ENCODE measurements around the gene DHRS7B.
"Not testable (repeated sequence)": the region's sequence is repeated elsewhere in the genome, so short reads cannot be mapped to it uniquely, and the experiment has no call there.

DNA sequence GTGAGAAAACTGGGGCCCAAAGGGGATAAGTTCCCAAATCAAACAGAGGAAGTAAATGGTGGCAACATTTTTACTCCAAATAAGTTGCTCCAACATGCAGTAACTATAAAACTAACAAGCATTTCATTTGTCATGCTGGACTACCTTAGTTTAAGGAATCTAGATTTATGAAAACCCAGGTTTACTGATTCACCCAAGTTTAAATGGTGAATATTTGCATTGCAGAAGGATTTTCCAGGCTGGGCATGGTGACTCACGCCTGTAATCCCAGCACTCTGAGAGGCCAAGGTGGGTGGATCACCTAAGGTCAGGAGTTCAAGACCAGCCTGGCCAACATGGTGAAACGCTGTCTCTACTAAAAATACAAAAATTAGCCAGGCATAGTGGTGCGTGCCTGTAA lies 17.5 kb downstream of the DHRS7B start:
- TF ChIP-seq EZH2phosphoT487 (IDR thresholded peaks at IDR 0.05; ENCODE audit: low read depth), result not testable (repeated sequence)
- TF ChIP-seq, protein P1, sequence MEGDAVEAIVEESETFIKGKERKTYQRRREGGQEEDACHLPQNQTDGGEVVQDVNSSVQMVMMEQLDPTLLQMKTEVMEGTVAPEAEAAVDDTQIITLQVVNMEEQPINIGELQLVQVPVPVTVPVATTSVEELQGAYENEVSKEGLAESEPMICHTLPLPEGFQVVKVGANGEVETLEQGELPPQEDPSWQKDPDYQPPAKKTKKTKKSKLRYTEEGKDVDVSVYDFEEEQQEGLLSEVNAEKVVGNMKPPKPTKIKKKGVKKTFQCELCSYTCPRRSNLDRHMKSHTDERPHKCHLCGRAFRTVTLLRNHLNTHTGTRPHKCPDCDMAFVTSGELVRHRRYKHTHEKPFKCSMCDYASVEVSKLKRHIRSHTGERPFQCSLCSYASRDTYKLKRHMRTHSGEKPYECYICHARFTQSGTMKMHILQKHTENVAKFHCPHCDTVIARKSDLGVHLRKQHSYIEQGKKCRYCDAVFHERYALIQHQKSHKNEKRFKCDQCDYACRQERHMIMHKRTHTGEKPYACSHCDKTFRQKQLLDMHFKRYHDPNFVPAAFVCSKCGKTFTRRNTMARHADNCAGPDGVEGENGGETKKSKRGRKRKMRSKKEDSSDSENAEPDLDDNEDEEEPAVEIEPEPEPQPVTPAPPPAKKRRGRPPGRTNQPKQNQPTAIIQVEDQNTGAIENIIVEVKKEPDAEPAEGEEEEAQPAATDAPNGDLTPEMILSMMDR (IDR thresholded peaks at IDR 0.05; ENCODE audit: low read depth, low read length), result not testable (repeated sequence)
